ENCODE data around the gene SERPINE3. TPM values are rescaled to one million over a fixed set of nuclear protein-coding genes. Genes with fewer than 3 reads are reported as not detected.

The SERPINE3 gene
- total RNA-seq, 1 donor from 2014 or later: 0.47 TPM

- Histone ChIP-seq H3K9me3 (ENCODE audit: low read depth) (no peaks in the 10 kb centered on the region), H3K27me3 (no peaks in the 10 kb centered on the region), H3K4me1 (no peaks in the 10 kb centered on the region), H4K20me1 (ENCODE audit: low read depth) (no peaks in the 10 kb centered on the region), H3K79me2 (ENCODE audit: low read depth) (peaks cover 62% of the 10 kb centered on the region), H3K27ac (no peak overlapping the region), H2AFZ (replicated peaks) (no peak overlapping the region), H3K4me3 (no peak overlapping the region), H3K36me3 (peaks cover 39% of the 10 kb centered on the region), H3K4me2 (no peak overlapping the region), H3F3A (ENCODE audit: low read depth) (peaks cover 44% of the 10 kb centered on the region), H3K9ac (no peak overlapping the region)
- Mint-ChIP-seq H3K9me3 (no peaks in the 10 kb centered on the region), H3K4me1 (no peaks in the 10 kb centered on the region), H3K4me3 (no peak overlapping the region), H3K27me3 (ENCODE audit: insufficient read depth, low read depth) (no peaks in the 10 kb centered on the region), H3K36me3 (peaks cover 10% of the 10 kb centered on the region), H3K27ac (no peak overlapping the region)
- TF ChIP-seq EZH2 (IDR thresholded peaks at IDR 0.05): no peak
- TF ChIP-seq CTCF (IDR thresholded peaks at IDR 0.05): no peak
- no peak for TF ChIP-seq EZH2phosphoT487 (IDR thresholded peaks at IDR 0.05)
- DNase-seq (ENCODE audit: low spot score): no peak
Measured at GRCh38 chr13:51385114-51385513, 45.6 kb downstream of the SERPINE3 start.

GRCh38 chr13:51394724-51395123 is 55.2 kb downstream of the SERPINE3 start:
- Histone ChIP-seq H3K79me2 (ENCODE audit: low read depth) (peaks cover 100% of the 10 kb centered on the region), H3K27ac (no peak overlapping the region), H3K9ac (no peak overlapping the region), H4K20me1 (ENCODE audit: low read depth) (peaks cover 22% of the 10 kb centered on the region), H3K4me2 (no peak overlapping the region), H3F3A (ENCODE audit: low read depth) (peaks cover 52% of the 10 kb centered on the region), H3K36me3 (peaks cover 9% of the 10 kb centered on the region), H3K4me3 (no peak overlapping the region), H3K4me1 (peaks cover 13% of the 10 kb centered on the region), H3K9me3 (ENCODE audit: low read depth) (no peaks in the 10 kb centered on the region), H3K27me3 (no peaks in the 10 kb centered on the region), H2AFZ (replicated peaks) (no peak overlapping the region)
- Mint-ChIP-seq H3K4me1 (peaks cover 2% of the 10 kb centered on the region), H3K9me3 (no peaks in the 10 kb centered on the region), H3K36me3 (peaks cover 19% of the 10 kb centered on the region), H3K27me3 (ENCODE audit: insufficient read depth, low read depth) (peaks cover 6% of the 10 kb centered on the region), H3K4me3 (no peak overlapping the region), H3K27ac (no peak overlapping the region)
- TF ChIP-seq CTCF (IDR thresholded peaks at IDR 0.05) (no peak), EZH2phosphoT487 (IDR thresholded peaks at IDR 0.05) (no peak), EZH2 (IDR thresholded peaks at IDR 0.05) (no peak)
- no peak for DNase-seq (ENCODE audit: low spot score)

- Histone ChIP-seq H3K4me3 (no peak overlapping the region), H3K79me2 (ENCODE audit: low read depth) (peaks cover 100% of the 10 kb centered on the region), H3K9ac (no peak overlapping the region), H4K20me1 (ENCODE audit: low read depth) (peaks cover 22% of the 10 kb centered on the region), H3K27me3 (no peaks in the 10 kb centered on the region), H3K9me3 (ENCODE audit: low read depth) (no peaks in the 10 kb centered on the region), H3K4me2 (no peak overlapping the region), H3K4me1 (peaks cover 13% of the 10 kb centered on the region), H3K27ac (peak overlapping the region; percentile 41), H3F3A (ENCODE audit: low read depth) (peaks cover 49% of the 10 kb centered on the region), H3K36me3 (peaks cover 6% of the 10 kb centered on the region), H2AFZ (replicated peaks) (no peak overlapping the region)
- no peak for DNase-seq (ENCODE audit: low spot score)
- Mint-ChIP-seq H3K4me3 (no peak overlapping the region), H3K4me1 (peaks cover 2% of the 10 kb centered on the region), H3K27me3 (ENCODE audit: insufficient read depth, low read depth) (peaks cover 6% of the 10 kb centered on the region), H3K9me3 (no peaks in the 10 kb centered on the region), H3K27ac (no peak overlapping the region), H3K36me3 (peaks cover 25% of the 10 kb centered on the region)
- TF ChIP-seq EZH2 (IDR thresholded peaks at IDR 0.05) (no peak), CTCF (IDR thresholded peaks at IDR 0.05) (no peak), EZH2phosphoT487 (IDR thresholded peaks at IDR 0.05) (no peak)
Measured at GRCh38 chr13:51396352-51396751, 56.9 kb downstream of the SERPINE3 start.
